MM.1S (cell line): Measurements from ENCODE around the gene DTX4.

Experiments used
- DNase-seq: peaks from one replicate; pipeline ENCODE4 v3.0.0-alpha.2; 2015
- H2AFZ ChIP-seq: fragments of 300-600 bp; sonication (generic); 2 replicates; pipeline ENCODE4 v1.6.0; 2016; ENCODE audit warnings: antibody characterized with exemption, low read length
- H3F3A ChIP-seq: fragments of 300-600 bp; sonication (generic); 2 replicates; pipeline ENCODE4 v1.6.1; 2016; ENCODE audit warnings: mild to moderate bottlenecking, antibody characterized with exemption, low read length, moderate library complexity, mixed read lengths; ENCODE audit not compliant: insufficient read depth
- H3K27ac ChIP-seq: fragments of 300-600 bp; sonication (generic); 2 replicates; pipeline ENCODE4 v1.5.1; 2016; ENCODE audit warnings: mild to moderate bottlenecking, low read length
- H3K27me3 ChIP-seq: fragments of 300-600 bp; sonication (generic); replicated peaks from 2 replicates; pipeline ENCODE4 v1.6.0; 2016; ENCODE audit warnings: low read length; ENCODE audit not compliant: insufficient read depth
- H3K36me3 ChIP-seq: fragments of 300-600 bp; sonication (generic); replicated peaks from 2 replicates; pipeline ENCODE4 v1.6.1; 2016; ENCODE audit warnings: mild to moderate bottlenecking, low read length, mixed read lengths; ENCODE audit not compliant: insufficient read depth
- H3K4me1 ChIP-seq: fragments of 300-600 bp; sonication (generic); 2 replicates; pipeline ENCODE4 v1.6.1; 2016; ENCODE audit warnings: low read length, mixed read lengths
- H3K4me2 ChIP-seq: fragments of 300-600 bp; sonication (generic); 2 replicates; pipeline ENCODE4 v1.6.0; 2016; ENCODE audit warnings: low read depth, low read length
- H3K4me3 ChIP-seq: fragments of 300-600 bp; sonication (generic); 2 replicates; pipeline ENCODE4 v1.5.1; 2016; ENCODE audit warnings: low read length, mixed read lengths
- H3K79me2 ChIP-seq: fragments of 300-600 bp; sonication (generic); 2 replicates; pipeline ENCODE4 v1.6.1; 2016; ENCODE audit warnings: mixed run types, low read length, mixed read lengths
- H3K9ac ChIP-seq: fragments of 300-600 bp; sonication (generic); 2 replicates; pipeline ENCODE4 v1.6.1; 2016; ENCODE audit warnings: low read length, mixed read lengths
- H3K9me2 ChIP-seq: fragments of 300-600 bp; sonication (generic); replicated peaks from 2 replicates; pipeline ENCODE4 v1.6.1; 2016; ENCODE audit warnings: mild to moderate bottlenecking, low read length, mixed read lengths; ENCODE audit not compliant: insufficient read depth
- H3K9me3 ChIP-seq: fragments of 300-600 bp; sonication (generic); replicated peaks from 2 replicates; pipeline ENCODE4 v1.6.1; 2016; ENCODE audit warnings: mild to moderate bottlenecking, low read length, mixed read lengths; ENCODE audit not compliant: insufficient read depth
- H4K20me1 ChIP-seq: fragments of 300-600 bp; sonication (generic); 2 replicates; pipeline ENCODE4 v1.6.1; 2016; ENCODE audit warnings: mild to moderate bottlenecking, low read length, moderate library complexity, mixed read lengths; ENCODE audit not compliant: insufficient read depth
- EZH2 ChIP-seq: fragments of 300-600 bp; sonication (generic); optimal IDR thresholded peaks from 2 replicates; pipeline ENCODE3; 2017; ENCODE audit warnings: low read depth, mild to moderate bottlenecking, antibody characterized with exemption, low read length, mixed read lengths
- EZH2phosphoT487 ChIP-seq: fragments of 300-600 bp; sonication (generic); IDR thresholded peaks from 2 replicates; pipeline ENCODE4 v1.6.1; 2018; ENCODE audit warnings: antibody characterized with exemption, low read length
- TF ChIP-seq, protein P1 (sequence below): fragments of 300-600 bp; sonication (generic); IDR thresholded peaks from 2 replicates; pipeline ENCODE4 v1.5.1; 2016; ENCODE audit warnings: antibody characterized with exemption, low read length, mixed read lengths

The DTX4 gene

DNA sequence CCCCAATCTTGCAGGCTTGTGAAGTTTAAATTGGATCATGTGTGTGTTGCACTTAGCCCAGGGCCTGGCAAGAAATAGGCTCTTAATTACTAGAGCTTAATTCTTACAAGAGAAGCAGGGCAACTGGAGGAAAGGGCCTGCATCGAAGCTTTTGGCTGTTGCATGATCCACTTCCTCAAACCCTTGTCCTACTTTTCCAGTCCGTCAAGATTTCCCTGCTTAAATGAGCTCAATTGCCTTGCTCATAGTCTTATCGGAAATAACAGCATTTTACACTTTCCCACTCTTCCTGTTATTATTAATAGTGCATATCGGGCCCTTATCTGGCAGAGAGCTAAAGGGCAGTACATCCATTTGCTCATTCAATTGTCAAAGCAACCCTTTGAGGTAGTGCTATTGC, 18.1 kb downstream of the DTX4 start:
- no peaks in the 10 kb centered on the region for H3K27me3 ChIP-seq
- H3K9me3 ChIP-seq = no peaks in the 10 kb centered on the region
- DNase-seq = no peak
- H3K79me2 ChIP-seq = no peaks in the 10 kb centered on the region
- no peak overlapping the region for H3K27ac ChIP-seq
- H3K4me2 ChIP-seq = no peak overlapping the region
- no peaks in the 10 kb centered on the region for H3K36me3 ChIP-seq
- no peak overlapping the region for H2AFZ ChIP-seq
- H3K4me1 ChIP-seq = no peaks in the 10 kb centered on the region
- no peak overlapping the region for H3K9ac ChIP-seq
- TF ChIP-seq, protein P1, sequence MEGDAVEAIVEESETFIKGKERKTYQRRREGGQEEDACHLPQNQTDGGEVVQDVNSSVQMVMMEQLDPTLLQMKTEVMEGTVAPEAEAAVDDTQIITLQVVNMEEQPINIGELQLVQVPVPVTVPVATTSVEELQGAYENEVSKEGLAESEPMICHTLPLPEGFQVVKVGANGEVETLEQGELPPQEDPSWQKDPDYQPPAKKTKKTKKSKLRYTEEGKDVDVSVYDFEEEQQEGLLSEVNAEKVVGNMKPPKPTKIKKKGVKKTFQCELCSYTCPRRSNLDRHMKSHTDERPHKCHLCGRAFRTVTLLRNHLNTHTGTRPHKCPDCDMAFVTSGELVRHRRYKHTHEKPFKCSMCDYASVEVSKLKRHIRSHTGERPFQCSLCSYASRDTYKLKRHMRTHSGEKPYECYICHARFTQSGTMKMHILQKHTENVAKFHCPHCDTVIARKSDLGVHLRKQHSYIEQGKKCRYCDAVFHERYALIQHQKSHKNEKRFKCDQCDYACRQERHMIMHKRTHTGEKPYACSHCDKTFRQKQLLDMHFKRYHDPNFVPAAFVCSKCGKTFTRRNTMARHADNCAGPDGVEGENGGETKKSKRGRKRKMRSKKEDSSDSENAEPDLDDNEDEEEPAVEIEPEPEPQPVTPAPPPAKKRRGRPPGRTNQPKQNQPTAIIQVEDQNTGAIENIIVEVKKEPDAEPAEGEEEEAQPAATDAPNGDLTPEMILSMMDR = no peak
- no peak for TF ChIP-seq EZH2
- TF ChIP-seq EZH2phosphoT487 = no peak
- H3K9me2 ChIP-seq = no peaks in the 10 kb centered on the region
- H3K4me3 ChIP-seq = no peak overlapping the region
- H4K20me1 ChIP-seq = no peaks in the 10 kb centered on the region
- no peaks in the 10 kb centered on the region for H3F3A ChIP-seq

DNA sequence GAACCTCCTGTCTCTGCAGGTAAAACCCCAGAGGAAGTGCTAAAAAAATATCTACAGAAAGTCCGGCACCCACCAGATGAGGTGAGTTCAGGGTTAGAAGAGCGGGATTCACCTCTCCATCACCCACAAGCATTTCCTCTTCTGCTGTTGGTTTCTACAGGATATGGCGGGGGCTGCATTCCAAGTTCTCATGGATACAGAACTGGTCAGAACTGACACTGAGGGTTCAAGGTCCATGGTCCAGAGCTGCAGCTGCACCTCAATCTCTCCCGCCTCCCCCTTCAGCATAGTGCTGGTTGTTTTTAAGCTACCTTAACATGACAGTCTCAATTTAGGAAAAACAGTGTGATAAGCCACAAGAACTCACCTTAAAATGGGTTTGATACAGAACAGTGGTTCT, 19.2 kb downstream of the DTX4 start:
- Histone ChIP-seq H3K36me3 (no peaks in the 10 kb centered on the region), H3K9me3 (no peaks in the 10 kb centered on the region), H4K20me1 (no peaks in the 10 kb centered on the region), H3K79me2 (no peaks in the 10 kb centered on the region), H3K27ac (no peak overlapping the region), H3K27me3 (no peaks in the 10 kb centered on the region), H3K4me2 (no peak overlapping the region), H2AFZ (no peak overlapping the region), H3K9ac (no peak overlapping the region), H3K9me2 (no peaks in the 10 kb centered on the region), H3K4me1 (no peaks in the 10 kb centered on the region), H3F3A (no peaks in the 10 kb centered on the region), H3K4me3 (no peak overlapping the region)
- DNase-seq = no peak
- no peak for TF ChIP-seq EZH2phosphoT487
- TF ChIP-seq, protein P1 = no peak
- TF ChIP-seq EZH2 = no peak

DNA sequence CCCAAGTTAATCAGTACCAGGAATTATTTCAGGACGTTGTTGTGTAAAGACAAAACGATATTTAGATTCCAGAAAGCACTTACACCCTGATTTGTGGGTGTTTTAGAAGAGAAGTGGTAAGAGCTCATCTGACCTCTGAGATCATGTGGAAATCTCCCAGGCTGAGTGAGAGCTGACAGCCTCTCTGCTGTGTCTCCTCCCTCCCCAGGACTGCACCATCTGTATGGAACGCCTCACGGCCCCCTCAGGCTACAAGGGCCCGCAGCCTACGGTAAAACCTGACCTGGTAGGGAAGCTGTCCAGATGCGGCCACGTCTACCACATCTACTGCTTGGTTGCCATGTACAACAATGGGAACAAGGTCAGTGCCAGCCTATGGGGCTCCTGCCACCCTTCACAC, 20.0 kb downstream of the DTX4 start:
- no peaks in the 10 kb centered on the region for H3K4me1 ChIP-seq
- TF ChIP-seq EZH2 (no peak), EZH2phosphoT487 (no peak)
- TF ChIP-seq, protein P1 = no peak
- H2AFZ ChIP-seq = no peak overlapping the region
- no peaks in the 10 kb centered on the region for H4K20me1 ChIP-seq
- H3K27me3 ChIP-seq = no peaks in the 10 kb centered on the region
- H3F3A ChIP-seq = no peaks in the 10 kb centered on the region
- DNase-seq = no peak
- no peak overlapping the region for H3K4me2 ChIP-seq
- no peaks in the 10 kb centered on the region for H3K9me2 ChIP-seq
- H3K27ac ChIP-seq = no peak overlapping the region
- H3K36me3 ChIP-seq = no peaks in the 10 kb centered on the region
- no peaks in the 10 kb centered on the region for H3K79me2 ChIP-seq
- H3K9ac ChIP-seq = no peak overlapping the region
- no peaks in the 10 kb centered on the region for H3K9me3 ChIP-seq
- no peak overlapping the region for H3K4me3 ChIP-seq
